ENCODE results near the gene PLCH1. TPM values are rescaled to one million over a fixed set of nuclear protein-coding genes. Genes with fewer than 3 reads are reported as not detected.

The PLCH1 gene
- total and polyA plus RNA-seq, 12 donors = under 0.01 to 0.28 (median 0.10) TPM; not detected in 2

DNA sequence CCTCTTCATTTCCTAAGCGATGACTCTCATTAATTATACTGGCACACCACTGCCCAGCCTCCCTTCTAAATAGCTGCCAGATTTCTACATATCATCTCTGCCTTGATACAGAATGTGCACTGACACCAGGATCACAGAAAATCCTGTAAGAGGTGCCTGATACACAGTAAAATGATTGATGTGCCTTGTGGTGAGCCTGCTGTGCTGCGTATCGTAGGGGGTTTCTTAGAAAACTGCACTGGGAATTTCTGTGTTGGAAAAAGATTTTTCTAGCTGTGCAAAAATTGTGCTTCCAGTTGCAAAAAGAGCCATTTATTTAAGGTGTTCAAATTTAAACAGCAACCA is 3.0 kb upstream of the PLCH1 start:
- Histone ChIP-seq H3K36me3 (replicated peaks in 1 of 2) (no peaks in the 10 kb centered on the region), H3K27ac (no peak overlapping the region), H3K4me3 (no peak overlapping the region), H3K4me1 (replicated peaks in 1 of 2) (peaks cover 0 to 12% of the 10 kb centered on the region in 2 donors), H3K9me3 (replicated peaks in 1 of 3) (no peaks in the 10 kb centered on the region), H3K27me3 (peaks cover 6% of the 10 kb centered on the region)
- intact Hi-C loops (cut with DNase I) = no loop called here
- no peak for DNase-seq
- no peak for TF ChIP-seq POLR2A (IDR thresholded peaks at IDR 0.05)
- TF ChIP-seq, protein P1, sequence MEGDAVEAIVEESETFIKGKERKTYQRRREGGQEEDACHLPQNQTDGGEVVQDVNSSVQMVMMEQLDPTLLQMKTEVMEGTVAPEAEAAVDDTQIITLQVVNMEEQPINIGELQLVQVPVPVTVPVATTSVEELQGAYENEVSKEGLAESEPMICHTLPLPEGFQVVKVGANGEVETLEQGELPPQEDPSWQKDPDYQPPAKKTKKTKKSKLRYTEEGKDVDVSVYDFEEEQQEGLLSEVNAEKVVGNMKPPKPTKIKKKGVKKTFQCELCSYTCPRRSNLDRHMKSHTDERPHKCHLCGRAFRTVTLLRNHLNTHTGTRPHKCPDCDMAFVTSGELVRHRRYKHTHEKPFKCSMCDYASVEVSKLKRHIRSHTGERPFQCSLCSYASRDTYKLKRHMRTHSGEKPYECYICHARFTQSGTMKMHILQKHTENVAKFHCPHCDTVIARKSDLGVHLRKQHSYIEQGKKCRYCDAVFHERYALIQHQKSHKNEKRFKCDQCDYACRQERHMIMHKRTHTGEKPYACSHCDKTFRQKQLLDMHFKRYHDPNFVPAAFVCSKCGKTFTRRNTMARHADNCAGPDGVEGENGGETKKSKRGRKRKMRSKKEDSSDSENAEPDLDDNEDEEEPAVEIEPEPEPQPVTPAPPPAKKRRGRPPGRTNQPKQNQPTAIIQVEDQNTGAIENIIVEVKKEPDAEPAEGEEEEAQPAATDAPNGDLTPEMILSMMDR (IDR thresholded peaks at IDR 0.05) = no peak
- WGBS, 4 donors = 65 to 77% (median 72%) methylated on average over 3 of the region's 3 CpGs

DNA sequence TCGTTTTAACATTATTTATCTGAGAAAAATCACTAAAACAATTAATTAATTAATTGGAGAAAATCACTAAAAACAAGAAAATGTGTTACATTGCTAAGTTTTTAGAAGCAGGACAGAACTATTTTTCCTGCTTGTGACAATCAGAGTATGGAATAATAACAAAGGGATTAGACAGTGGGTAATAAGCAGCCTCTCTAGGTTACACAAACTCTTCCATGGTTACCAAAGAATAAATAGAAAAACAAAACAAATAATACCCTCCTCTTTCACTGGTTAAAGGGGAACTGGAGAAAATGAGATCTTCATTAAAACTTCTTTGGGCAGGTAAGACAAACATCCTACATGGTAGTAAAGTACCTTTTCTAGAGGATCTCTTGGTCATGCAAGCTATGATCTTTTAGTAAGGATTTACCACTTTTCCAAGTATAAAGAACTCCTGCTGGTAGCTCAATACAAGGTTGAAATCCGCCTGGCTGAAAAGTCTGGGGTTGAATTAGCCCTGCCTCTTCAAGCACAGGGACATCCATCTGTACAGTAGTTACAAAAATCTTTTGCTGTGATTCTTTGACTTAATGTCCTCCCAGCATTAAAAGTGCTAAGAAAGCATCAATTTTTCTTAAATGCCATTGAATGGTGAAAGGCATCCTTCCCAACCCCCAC is 2.5 kb upstream of the PLCH1 start:
- 43 to 63% (median 49%) methylated on average over 2 of the region's 2 CpGs for WGBS, 4 donors
- intact Hi-C loops (cut with DNase I) = no loop called here
- Histone ChIP-seq H3K27me3 (peaks cover 10% of the 10 kb centered on the region), H3K27ac (no peak overlapping the region), H3K9me3 (replicated peaks in 1 of 3) (no peaks in the 10 kb centered on the region), H3K36me3 (replicated peaks in 1 of 2) (no peaks in the 10 kb centered on the region), H3K4me1 (replicated peaks in 1 of 2) (peaks cover 0 to 12% of the 10 kb centered on the region in 2 donors), H3K4me3 (no peak overlapping the region)
- TF ChIP-seq, protein P1 (IDR thresholded peaks at IDR 0.05) = no peak
- TF ChIP-seq POLR2A (IDR thresholded peaks at IDR 0.05) = no peak
- no peak for DNase-seq

DNA sequence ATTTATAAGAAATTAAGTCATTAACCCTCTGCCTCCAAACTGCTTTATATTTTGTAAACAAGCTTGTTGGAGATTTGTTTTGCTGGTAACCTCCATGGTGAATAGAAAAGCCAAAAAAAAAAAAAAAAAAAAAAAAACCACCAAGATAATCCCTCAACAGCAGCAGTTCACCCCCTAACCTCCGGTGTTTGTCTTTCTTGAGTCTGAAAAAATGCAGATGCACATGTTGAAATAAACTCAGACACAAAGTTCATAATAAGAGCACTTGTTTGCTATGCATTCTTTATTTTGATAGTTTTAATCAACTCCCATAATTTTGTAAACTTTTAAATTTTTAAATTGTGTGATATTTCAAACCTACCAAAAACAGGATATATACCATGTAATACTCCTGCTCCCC is 1.8 kb upstream of the PLCH1 start:
- TF ChIP-seq, protein P1 (IDR thresholded peaks at IDR 0.05) = no peak
- TF ChIP-seq POLR2A (IDR thresholded peaks at IDR 0.05) = no peak
- peaks cover 10% of the 10 kb centered on the region for H3K27me3 ChIP-seq
- WGBS, 4 donors = 78 to 97% (median 91%) methylated on average over 1 of the region's 1 CpG

DNA sequence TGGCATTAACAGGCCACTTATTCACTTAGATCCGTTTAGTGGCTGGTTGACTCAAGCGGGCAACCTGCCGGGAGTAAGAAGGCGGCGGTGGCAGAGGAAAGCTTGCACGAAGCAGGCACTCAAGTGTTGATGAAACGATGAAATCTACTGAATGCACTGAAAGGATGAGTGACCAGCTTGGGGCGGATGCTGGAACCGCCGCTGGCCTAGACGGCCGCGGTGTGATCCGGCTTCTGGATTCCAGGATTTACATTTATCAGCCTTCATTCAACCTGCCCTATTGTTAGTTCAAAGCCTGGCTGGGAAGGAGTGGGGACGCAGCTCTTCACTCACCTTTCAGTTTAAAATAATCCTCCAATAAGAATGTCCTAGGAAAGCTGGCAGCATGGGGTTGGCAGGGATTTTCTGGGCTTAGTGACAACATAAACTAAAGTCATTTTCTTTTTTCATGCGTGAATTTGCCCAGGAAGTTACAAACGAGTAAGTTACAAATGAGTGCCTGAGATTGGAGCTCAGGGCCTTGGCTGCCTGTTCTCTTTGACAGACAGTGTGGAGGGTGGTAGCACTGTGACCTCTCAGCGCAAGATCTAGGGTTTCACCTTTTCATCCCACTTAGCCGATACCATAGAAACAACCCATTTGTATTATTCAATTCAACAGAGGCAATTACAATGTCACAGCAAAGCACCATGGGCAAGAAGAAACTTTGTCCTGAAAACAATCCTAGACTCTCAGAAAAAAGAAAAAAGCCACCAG is 1.1 kb upstream of the PLCH1 start:
- H3K27ac ChIP-seq = no peak overlapping the region
- H3K4me3 ChIP-seq = peak overlapping the region in 1 of 4 donors; percentile 81
- H3K9me3 ChIP-seq (replicated peaks in 1 of 3) = no peaks in the 10 kb centered on the region
- H3K36me3 ChIP-seq (replicated peaks in 1 of 2) = no peaks in the 10 kb centered on the region
- TF ChIP-seq, protein P1 (IDR thresholded peaks at IDR 0.05) = no peak
- TF ChIP-seq POLR2A (IDR thresholded peaks at IDR 0.05) = no peak
- peak in 3 of 7 donors; percentile 18 to 31 (median 25) for DNase-seq
- intact Hi-C loops (cut with DNase I) = no loop called here
- H3K27me3 ChIP-seq = peaks cover 13% of the 10 kb centered on the region
- WGBS, 4 donors = 27 to 38% (median 29%) methylated on average over 19 of the region's 19 CpGs
- peaks cover 0 to 12% of the 10 kb centered on the region in 2 donors for H3K4me1 ChIP-seq (replicated peaks in 1 of 2)

More for the DNA sequence above, 1.8 kb upstream of the PLCH1 start:
- Histone ChIP-seq H3K4me3 (no peak overlapping the region), H3K27ac (no peak overlapping the region), H3K36me3 (replicated peaks in 1 of 2) (no peaks in the 10 kb centered on the region), H3K9me3 (replicated peaks in 1 of 3) (no peaks in the 10 kb centered on the region), H3K4me1 (replicated peaks in 1 of 2) (peaks cover 0 to 12% of the 10 kb centered on the region in 2 donors)
- no peak for DNase-seq
- intact Hi-C loops (cut with DNase I) = no loop called here

All from adrenal gland (tissue), 12 donors.